Tibial artery (tissue), 4 donors: ENCODE results near the gene GFOD1.
A peak's percentile ranks its signal among the peaks of the same experiment; 100 is the strongest.
"Not testable (repeated sequence)": the region's sequence is repeated elsewhere in the genome, so short reads cannot be mapped to it uniquely, and the experiment has no call there.

Experiments
- DNase-seq, 2 donors: peaks; one replicate each; pipeline ENCODE4 v3.0.0-alpha.2; 2019
- H3K27ac ChIP-seq, 2 donors: fragments of 200-600 bp; sonication (generic) in 1 of 2; 1 replicate in 1 of 2; 2 replicates in 1 of 2; pipeline ENCODE4 v1.5.1; 2018 to 2019; ENCODE audit warnings: mild to moderate bottlenecking in 1 of 2
- H3K27me3 ChIP-seq, 2 donors: fragments of 200-600 bp; sonication (generic) in 1 of 2; one replicate each; pipeline versions ENCODE4 v1.5.1 to v1.6.0; 2016 to 2019
- H3K36me3 ChIP-seq, 3 donors: fragments of 200-600 bp; sonication (generic) in 2 of 3; one replicate each; pipeline ENCODE4 v1.5.1; 2016 to 2019; ENCODE audit warnings: mild to moderate bottlenecking in 2 of 3
- H3K4me1 ChIP-seq, 4 donors: fragments of 200-600 bp; sonication (generic) in 2 of 4; 1 replicate in 3 of 4; 2 replicates in 1 of 4; pipeline ENCODE4 v1.5.1; 2016 to 2019
- H3K4me3 ChIP-seq, 2 donors: fragments of 200-600 bp; sonication (generic) in 1 of 2; 1 replicate in 1 of 2; 2 replicates in 1 of 2; pipeline ENCODE4 v1.5.1; 2018 to 2019; ENCODE audit warnings: mild to moderate bottlenecking in 2 of 2
- H3K9me3 ChIP-seq, 3 donors: fragments of 200-600 bp; sonication (generic) in 1 of 3; one replicate each; pipeline ENCODE4 v1.5.1; 2016 to 2019
- CTCF ChIP-seq, 2 experiments: fragments of 200-600 bp in 1 of 2; fragments of 450-650 bp in 1 of 2; IDR thresholded peaks; one replicate each; pipeline ENCODE4 v1.5.1; 2017 to 2019; ENCODE audit warnings: antibody characterized with exemption in 2 of 2, mild to moderate bottlenecking in 1 of 2, moderate library complexity in 1 of 2
- intact Hi-C: fragments of 100-400 bp; cut with DNase I; formaldehyde crosslinking; loops from one replicate; pipeline ENCODE4 v1.15.0; 2023; ENCODE audit warnings: low total_unique reads

GFOD1 gene

GRCh38 chr6:13328076-13328874 lies 159.1 kb downstream of the GFOD1 start, which contains the start of gene TBC1D7:
Gene TBC1D7, minus strand, starts transcription at chr6:13328537. Its CDS starts 1,639 bp downstream, at chr6:13326898.
- TF ChIP-seq CTCF (IDR thresholded peaks at IDR 0.05): peak in 1 of 2 experiments; percentile 21

GRCh38 chr6:13327691-13328075 lies 159.7 kb downstream of the GFOD1 start:
- no peak for TF ChIP-seq CTCF (IDR thresholded peaks at IDR 0.05)
- H3K27me3 ChIP-seq: no peaks in the 10 kb centered on the region
- peaks cover 7 to 31% (median 21%) of the 10 kb centered on the region in 3 donors for H3K36me3 ChIP-seq
- peak overlapping the region; percentile 83 for H3K27ac ChIP-seq
- peak overlapping the region; percentile 72 to 75 for H3K4me3 ChIP-seq
- H3K4me1 ChIP-seq: peaks cover 0 to 20% (median 11%) of the 10 kb centered on the region in 4 donors
- H3K9me3 ChIP-seq: no peaks in the 10 kb centered on the region
- no peak for DNase-seq
- intact Hi-C loops: no loop called here

More at GRCh38 chr6:13328076-13328874, 159.1 kb downstream of the GFOD1 start, which contains the start of gene TBC1D7:
- Histone ChIP-seq H3K9me3 (no peaks in the 10 kb centered on the region), H3K27ac (peak within 1 kb of the TSS; percentile 83), H3K4me3 (peak within 1 kb of the TSS; percentile 72 to 75), H3K36me3 (peaks cover 7 to 25% (median 15%) of the 10 kb centered on the region in 3 donors), H3K4me1 (peaks cover 0 to 20% (median 11%) of the 10 kb centered on the region in 4 donors), H3K27me3 (no peaks in the 10 kb centered on the region)
- intact Hi-C loops: no loop called here
- peak; percentile 90 to 96 for DNase-seq

GRCh38 chr6:13326031-13326586 lies 161.3 kb downstream of the GFOD1 start:
- H3K27ac ChIP-seq, H3K4me3 ChIP-seq, H3K9me3 ChIP-seq, H3K27me3 ChIP-seq, intact Hi-C loops, DNase-seq: not testable (repeated sequence)
- Histone ChIP-seq H3K36me3 (peaks cover 15 to 47% (median 32%) of the 10 kb centered on the region in 3 donors), H3K4me1 (peaks cover 0 to 20% (median 11%) of the 10 kb centered on the region in 4 donors)

- Histone ChIP-seq H3K27me3 (no peaks in the 10 kb centered on the region), H3K27ac (no peak overlapping the region), H3K4me1 (no peaks in the 10 kb centered on the region), H3K4me3 (no peak overlapping the region), H3K36me3 (peaks cover 58 to 95% (median 90%) of the 10 kb centered on the region in 3 donors), H3K9me3 (no peaks in the 10 kb centered on the region)
- DNase-seq: no peak
- intact Hi-C loops: loop anchor here (5.0 kb wide), 1 partner anchor 363 kb away; no protein-coding TSS in a partner anchor
- no peak for TF ChIP-seq CTCF (IDR thresholded peaks at IDR 0.05)
Observed at GRCh38 chr6:13319891-13320564, 167.4 kb downstream of the GFOD1 start.

- Histone ChIP-seq H3K36me3 (peaks cover 51 to 94% (median 88%) of the 10 kb centered on the region in 3 donors), H3K27me3 (no peaks in the 10 kb centered on the region), H3K9me3 (no peaks in the 10 kb centered on the region), H3K4me1 (no peaks in the 10 kb centered on the region), H3K27ac (no peak overlapping the region), H3K4me3 (no peak overlapping the region)
- intact Hi-C loops: no loop called here
- DNase-seq: no peak
- no peak for TF ChIP-seq CTCF (IDR thresholded peaks at IDR 0.05)
Observed at GRCh38 chr6:13318821-13319220, 168.6 kb downstream of the GFOD1 start.
